Measurements from ENCODE around the gene MRPL28. TPM values are rescaled to one million over a fixed set of nuclear protein-coding genes. Genes with fewer than 3 reads are reported as not detected.
A peak's percentile ranks its signal among the peaks of the same experiment; 100 is the strongest.

Gene MRPL28
- polyA plus RNA-seq, 3 donors: 68.6 to 88.5 (median 88.1) TPM

GRCh38 chr16:392450-393030, 22.2 kb upstream of the MRPL28 start:
- peaks cover 15% of the 10 kb centered on the region for H3K4me1 Mint-ChIP-seq
- Histone ChIP-seq H4K20me1 (ENCODE audit: insufficient read depth, low read length) (no peaks in the 10 kb centered on the region), H3K36me3 (replicated peaks in 1 of 2; ENCODE audit: control insufficient read depth in 1 of 2, insufficient read depth in 2 of 2, low read length in 2 of 2) (no peaks in the 10 kb centered on the region), H3K9me3 (replicated peaks in 1 of 2; ENCODE audit: control insufficient read depth in 1 of 2, insufficient read depth in 1 of 2, low read length in 2 of 2) (peaks cover 0 to 3% of the 10 kb centered on the region in 2 donors), H3K27me3 (ENCODE audit: control insufficient read depth in 2 of 2, insufficient read depth in 2 of 2, low read length in 2 of 2) (no peaks in the 10 kb centered on the region), H3K79me2 (ENCODE audit: insufficient read depth, low read length) (no peaks in the 10 kb centered on the region), H3K9ac (ENCODE audit: insufficient read depth, low read length, poor library complexity, severe bottlenecking) (no peak overlapping the region), H2AFZ (ENCODE audit: insufficient read depth, low read depth, low read length, poor library complexity, severe bottlenecking) (peak overlapping the region; percentile 46), H3K4me2 (replicated peaks; ENCODE audit: extremely low read depth, low read length, poor library complexity, severe bottlenecking) (no peak overlapping the region), H3K27ac (ENCODE audit: low read depth in 1 of 2, low read length in 2 of 2) (peak overlapping the region in 1 of 2 donors; percentile 7), H3K4me3 (replicated peaks in 1 of 3; ENCODE audit: low read depth in 2 of 3, low read length in 3 of 3) (no peak overlapping the region), H3K4me1 (ENCODE audit: control insufficient read depth in 1 of 2, insufficient read depth in 2 of 2, low read length in 2 of 2) (peaks cover 16 to 17% of the 10 kb centered on the region in 2 donors)
- WGBS (ENCODE audit: insufficient coverage): 31% methylated on average over 4 of the region's 7 CpGs
- peaks cover 0 to 2% of the 10 kb centered on the region in 2 donors for H3K36me3 Mint-ChIP-seq
- peaks cover 0 to 9% (median 4%) of the 10 kb centered on the region in 7 donors for H3K9me3 Mint-ChIP-seq
- peak overlapping the region; percentile 40 to 84 (median 71) for H3K27ac Mint-ChIP-seq
- intact Hi-C loops (cut with micrococcal nuclease): no loop called here
- peaks cover 3 to 6% (median 4%) of the 10 kb centered on the region in 3 donors for H3K27me3 Mint-ChIP-seq (ENCODE audit: low read depth in 3 of 3)
- peak; percentile 27 to 76 (median 61) for DNase-seq
- H3K4me3 Mint-ChIP-seq: peak overlapping the region in 1 of 2 donors; percentile 41
- peak; percentile 27 for TF ChIP-seq CTCF (IDR thresholded peaks at IDR 0.05)

GRCh38 chr16:391885-392335, 21.6 kb upstream of the MRPL28 start:
- intact Hi-C loops (cut with micrococcal nuclease): loop anchor here in 1 of 2 donors (2.0 kb wide), 1 partner anchor 95 kb away; no protein-coding TSS in a partner anchor
- H3K4me1 ChIP-seq (ENCODE audit: control insufficient read depth in 1 of 2, insufficient read depth in 2 of 2, low read length in 2 of 2): peaks cover 16 to 17% of the 10 kb centered on the region in 2 donors
- no peak overlapping the region for H3K9ac ChIP-seq (ENCODE audit: insufficient read depth, low read length, poor library complexity, severe bottlenecking)
- no peak overlapping the region for H3K4me3 Mint-ChIP-seq
- TF ChIP-seq CTCF (IDR thresholded peaks at IDR 0.05): peak; percentile 68
- 65% methylated on average over 3 of the region's 7 CpGs for WGBS (ENCODE audit: insufficient coverage)
- H3K4me1 Mint-ChIP-seq: peaks cover 15% of the 10 kb centered on the region
- no peak overlapping the region for H2AFZ ChIP-seq (ENCODE audit: insufficient read depth, low read depth, low read length, poor library complexity, severe bottlenecking)
- H3K27me3 Mint-ChIP-seq (ENCODE audit: low read depth in 3 of 3): peaks cover 3 to 8% (median 4%) of the 10 kb centered on the region in 3 donors
- H3K4me2 ChIP-seq (replicated peaks; ENCODE audit: extremely low read depth, low read length, poor library complexity, severe bottlenecking): no peak overlapping the region
- no peaks in the 10 kb centered on the region for H4K20me1 ChIP-seq (ENCODE audit: insufficient read depth, low read length)
- H3K27ac ChIP-seq (ENCODE audit: low read depth in 1 of 2, low read length in 2 of 2): no peak overlapping the region
- no peaks in the 10 kb centered on the region for H3K27me3 ChIP-seq (ENCODE audit: control insufficient read depth in 2 of 2, insufficient read depth in 2 of 2, low read length in 2 of 2)
- peaks cover 0 to 2% of the 10 kb centered on the region in 2 donors for H3K36me3 Mint-ChIP-seq
- H3K4me3 ChIP-seq (replicated peaks in 1 of 3; ENCODE audit: low read depth in 2 of 3, low read length in 3 of 3): no peak overlapping the region
- H3K79me2 ChIP-seq (ENCODE audit: insufficient read depth, low read length): no peaks in the 10 kb centered on the region
- H3K36me3 ChIP-seq (replicated peaks in 1 of 2; ENCODE audit: control insufficient read depth in 1 of 2, insufficient read depth in 2 of 2, low read length in 2 of 2): no peaks in the 10 kb centered on the region
- H3K9me3 ChIP-seq (replicated peaks in 1 of 2; ENCODE audit: control insufficient read depth in 1 of 2, insufficient read depth in 1 of 2, low read length in 2 of 2): peaks cover 0 to 3% of the 10 kb centered on the region in 2 donors
- peaks cover 0 to 9% (median 4%) of the 10 kb centered on the region in 7 donors for H3K9me3 Mint-ChIP-seq
- peak overlapping the region in 1 of 7 donors; percentile 53 for H3K27ac Mint-ChIP-seq
- DNase-seq: peak; percentile 57 to 80 (median 58)

Measured in CD14-positive monocyte (primary cell).